K562 (cell line): Measurements from ENCODE around the gene PAQR8. TPM values are rescaled to one million over a fixed set of nuclear protein-coding genes. Genes with fewer than 3 reads are reported as not detected.
A peak's percentile ranks its signal among the peaks of the same experiment; 100 is the strongest.

Experiments used
- BRCA1 ChIP-seq, 2 experiments: fragments of 450-650 bp in 1 of 2; sonication (generic) in 1 of 2; formaldehyde crosslinking in 1 of 2; IDR thresholded peaks; 2 replicates each; pipeline versions ENCODE4 v1.5.0 to v1.6.1; 2017 to 2020; ENCODE audit warnings: mild to moderate bottlenecking in 1 of 2, missing genetic modification reagents in 1 of 2
- BRD9 ChIP-seq: fragments of 450-650 bp; IDR thresholded peaks from 2 replicates; pipeline ENCODE4 v1.6.1; 2018; ENCODE audit warnings: low read depth; ENCODE audit not compliant: partially characterized antibody
- HNRNPH1 ChIP-seq: fragments of 200-400 bp; formaldehyde crosslinking; optimal IDR thresholded peaks from 2 replicates; pipeline ENCODE3; 2017; ENCODE audit warnings: low read depth, mild to moderate bottlenecking, low read length, moderate library complexity
- JUND ChIP-seq, 2 experiments: IDR thresholded peaks; 2 replicates in 1 of 2; 3 replicates in 1 of 2; pipeline ENCODE4 v1.6.1; 2011; ENCODE audit warnings: borderline replicate concordance in 2 of 2, low read depth in 2 of 2, low read length in 2 of 2, improper control_type of control experiment in 1 of 2, missing biosample characterization in 1 of 2, missing genetic modification characterization in 1 of 2, missing genetic modification reagents in 1 of 2
- LCOR ChIP-seq: sonication (generic); formaldehyde crosslinking; IDR thresholded peaks from 2 replicates; pipeline ENCODE4 v1.8.0; 2022; ENCODE audit warnings: mild to moderate bottlenecking, missing genetic modification reagents
- MCM7 ChIP-seq, 2 experiments: fragments of 450-650 bp; IDR thresholded peaks; 2 replicates each; pipeline ENCODE4 v1.6.1; 2016 to 2018
- MEF2A ChIP-seq: IDR thresholded peaks from 2 replicates; pipeline ENCODE4 v1.6.1; 2011; ENCODE audit warnings: low read depth, mild to moderate bottlenecking, low read length, moderate library complexity; ENCODE audit not compliant: control insufficient read depth
- MGA ChIP-seq: fragments of 450-650 bp; IDR thresholded peaks from 2 replicates; pipeline ENCODE4 v1.6.1; 2016; ENCODE audit warnings: mild to moderate bottlenecking, moderate library complexity
- NCOR1 ChIP-seq: fragments of 450-650 bp; IDR thresholded peaks from 2 replicates; pipeline ENCODE4 v1.6.1; 2016; ENCODE audit warnings: mild to moderate bottlenecking, moderate library complexity
- SETDB1 ChIP-seq: IDR thresholded peaks from one replicate; pipeline ENCODE4 v1.6.1; 2012; ENCODE audit warnings: low read length, control low read depth, inconsistent platforms
- TRIM24 ChIP-seq, 2 experiments: fragments of 450-650 bp; IDR thresholded peaks; 2 replicates each; pipeline ENCODE4 v1.6.1; 2016
- ZBTB5 ChIP-seq: fragments of 450-650 bp; IDR thresholded peaks from 2 replicates; pipeline ENCODE4 v1.6.1; 2017; ENCODE audit warnings: antibody characterized with exemption
- ZNF79 ChIP-seq: fragments of 250-450 bp; sonication (Bioruptor Pico); IDR thresholded peaks from 2 replicates; pipeline ENCODE4 v1.4.0; 2020; ENCODE audit warnings: low read depth, mild to moderate bottlenecking, moderate library complexity
- polyA plus RNA-seq, 8 experiments: library from polyadenylated mRNA; depleted of rRNA in 4 of 8; stranded (reverse) in 5 of 8; unstranded in 3 of 8; fragments of >200 nt; fragmentation: Nextera tagmentation in 2 of 8; fragmentation: Illumina TruSeq in 1 of 8; extraction: Ambion mirVana in 2 of 8; extraction: Trizol in 1 of 8; gene quantifications; 2 replicates each; pipeline versions ENCODE4 v1.2.1 to v1.2.3, GENCODE V29; 2011 to 2014; ENCODE audit warnings: inconsistent platforms in 1 of 8, missing spikeins in 1 of 8
- total RNA-seq, 7 experiments: library from RNA; depleted of rRNA in 6 of 7; stranded (reverse); fragments of >200 nt in 6 of 7; fragmentation: Illumina TruSeq in 2 of 7; extraction: Trizol in 2 of 7; gene quantifications; 2 replicates each; pipeline versions ENCODE4 v1.2.1 to v1.2.3, GENCODE V29; 2011 to 2021; ENCODE audit warnings: low replicate concordance in 1 of 7
- TF ChIP-seq, protein P1 (sequence below): IDR thresholded peaks from 3 replicates; pipeline ENCODE4 v1.6.1; 2011; ENCODE audit warnings: borderline replicate concordance, mild to moderate bottlenecking; ENCODE audit not compliant: insufficient read length, insufficient read depth

Gene PAQR8
- total and polyA plus RNA-seq, 9 of the 15 experiments (the other 6 are each of a cell fraction or from before 2014, with no cell fraction given): 1.4 to 10.2 (median 3.5) TPM

DNA sequence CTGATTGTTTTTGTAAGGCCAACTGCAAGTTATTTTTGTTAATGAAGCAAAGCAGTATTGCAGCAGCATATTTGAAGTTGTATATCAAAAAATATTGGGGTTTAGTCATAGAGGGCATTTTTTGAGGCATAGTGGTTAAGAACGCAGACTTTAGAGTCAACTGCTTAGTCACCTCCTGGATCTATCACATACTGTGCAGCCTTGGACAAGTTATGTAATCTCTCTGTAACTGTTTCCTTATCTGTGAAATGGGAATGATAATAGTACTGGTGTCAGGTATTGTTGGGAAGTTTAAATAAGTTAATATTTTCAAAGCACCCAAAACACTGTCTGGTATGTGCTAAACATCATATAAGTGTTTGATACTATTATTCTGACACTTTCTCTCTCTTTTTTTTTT, 31.0 kb downstream of the PAQR8 start (continued):
- TF ChIP-seq MGA: no peak
- no peak for TF ChIP-seq HNRNPH1
- no peak for TF ChIP-seq ZNF79 (CRISPR knock-in tag)
- no peak; the same call in 1 of the 2 replicates for TF ChIP-seq JUND (IDR thresholded peaks at IDR 0.05; ENCODE audit: borderline replicate concordance, low read depth, low read length)
- TF ChIP-seq JUND (tag; IDR thresholded peaks at IDR 0.05; ENCODE audit: borderline replicate concordance, low read depth, low read length): no peak
- TF ChIP-seq BRD9: no peak
- TF ChIP-seq ZBTB5: no peak
- TF ChIP-seq NCOR1: no peak; the same call in 1 of the 2 replicates
- TF ChIP-seq TRIM24 (IDR thresholded peaks at IDR 0.05): peak; percentile 33 to 46; a peak in 2 of 4 replicates
- no peak for TF ChIP-seq LCOR (CRISPR knock-in tag)
- no peak for TF ChIP-seq MCM7 (IDR thresholded peaks at IDR 0.05)
- TF ChIP-seq, protein P1, sequence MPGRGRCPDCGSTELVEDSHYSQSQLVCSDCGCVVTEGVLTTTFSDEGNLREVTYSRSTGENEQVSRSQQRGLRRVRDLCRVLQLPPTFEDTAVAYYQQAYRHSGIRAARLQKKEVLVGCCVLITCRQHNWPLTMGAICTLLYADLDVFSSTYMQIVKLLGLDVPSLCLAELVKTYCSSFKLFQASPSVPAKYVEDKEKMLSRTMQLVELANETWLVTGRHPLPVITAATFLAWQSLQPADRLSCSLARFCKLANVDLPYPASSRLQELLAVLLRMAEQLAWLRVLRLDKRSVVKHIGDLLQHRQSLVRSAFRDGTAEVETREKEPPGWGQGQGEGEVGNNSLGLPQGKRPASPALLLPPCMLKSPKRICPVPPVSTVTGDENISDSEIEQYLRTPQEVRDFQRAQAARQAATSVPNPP: no peak
- no peak for TF ChIP-seq BRCA1 (IDR thresholded peaks at IDR 0.05)
- no peak for TF ChIP-seq BRCA1 (CRISPR knock-in tag; IDR thresholded peaks at IDR 0.05)
- no peak for TF ChIP-seq SETDB1
- TF ChIP-seq MEF2A: no peak
